ENCODE results near the gene VWA8.

GRCh38 chr13:41567363-41567762 lies 393.5 kb downstream of the VWA8 start:
- TF ChIP-seq POLR2A (IDR thresholded peaks at IDR 0.05) = no peak
- TF ChIP-seq CTCF (IDR thresholded peaks at IDR 0.05) = no peak
